Fibroblast of the aortic adventitia (primary cell): ENCODE measurements around the gene F2RL1. TPM values are rescaled to one million over a fixed set of nuclear protein-coding genes. Genes with fewer than 3 reads are reported as not detected.

ENCODE experiments used
- DNase-seq: peaks from one replicate; pipeline ENCODE4 v3.0.0-alpha.2; 2010; ENCODE audit warnings: low read depth
- H3K4me3 ChIP-seq: 2 replicates; pipeline ENCODE4 v1.5.1; 2011; ENCODE audit warnings: low read depth, mild to moderate bottlenecking, control low read depth, low read length, moderate library complexity
- total RNA-seq: library from RNA; depleted of rRNA; stranded (reverse); fragments of >200 nt; gene quantifications from 2 replicates; pipeline ENCODE4 v1.2.3, GENCODE V29; 2012; ENCODE audit warnings: low replicate concordance
- TF ChIP-seq, protein P1 (sequence below): IDR thresholded peaks from 2 replicates; pipeline ENCODE4 v1.5.1; 2011; ENCODE audit warnings: mild to moderate bottlenecking, low read length, control low read depth, inconsistent platforms; ENCODE audit not compliant: insufficient read depth

Gene F2RL1
- total RNA-seq, 1 donor, result 35.1 TPM

DNA sequence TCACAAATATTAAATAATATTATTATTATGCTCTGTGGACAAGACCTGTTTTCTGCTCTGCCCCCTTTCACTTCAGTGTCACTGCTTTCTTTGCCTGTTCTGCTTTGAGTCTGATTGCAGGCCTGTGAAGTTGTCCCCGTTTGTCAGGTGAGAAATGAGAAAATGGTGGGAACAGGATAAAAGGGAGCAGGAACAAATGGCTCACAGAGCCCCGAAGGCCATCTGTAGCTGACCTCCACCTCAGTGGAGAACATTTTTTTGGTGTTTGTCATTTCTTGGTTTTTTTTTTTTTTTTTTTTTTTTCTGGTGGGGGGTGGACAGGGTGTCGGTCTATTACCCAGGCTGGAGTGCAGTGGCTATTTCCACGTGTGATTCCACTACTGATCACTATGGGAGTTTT, 17.8 kb downstream of the F2RL1 start:
- TF ChIP-seq, protein P1, sequence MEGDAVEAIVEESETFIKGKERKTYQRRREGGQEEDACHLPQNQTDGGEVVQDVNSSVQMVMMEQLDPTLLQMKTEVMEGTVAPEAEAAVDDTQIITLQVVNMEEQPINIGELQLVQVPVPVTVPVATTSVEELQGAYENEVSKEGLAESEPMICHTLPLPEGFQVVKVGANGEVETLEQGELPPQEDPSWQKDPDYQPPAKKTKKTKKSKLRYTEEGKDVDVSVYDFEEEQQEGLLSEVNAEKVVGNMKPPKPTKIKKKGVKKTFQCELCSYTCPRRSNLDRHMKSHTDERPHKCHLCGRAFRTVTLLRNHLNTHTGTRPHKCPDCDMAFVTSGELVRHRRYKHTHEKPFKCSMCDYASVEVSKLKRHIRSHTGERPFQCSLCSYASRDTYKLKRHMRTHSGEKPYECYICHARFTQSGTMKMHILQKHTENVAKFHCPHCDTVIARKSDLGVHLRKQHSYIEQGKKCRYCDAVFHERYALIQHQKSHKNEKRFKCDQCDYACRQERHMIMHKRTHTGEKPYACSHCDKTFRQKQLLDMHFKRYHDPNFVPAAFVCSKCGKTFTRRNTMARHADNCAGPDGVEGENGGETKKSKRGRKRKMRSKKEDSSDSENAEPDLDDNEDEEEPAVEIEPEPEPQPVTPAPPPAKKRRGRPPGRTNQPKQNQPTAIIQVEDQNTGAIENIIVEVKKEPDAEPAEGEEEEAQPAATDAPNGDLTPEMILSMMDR, result no peak
- DNase-seq, result no peak
- H3K4me3 ChIP-seq, result no peak overlapping the region

DNA sequence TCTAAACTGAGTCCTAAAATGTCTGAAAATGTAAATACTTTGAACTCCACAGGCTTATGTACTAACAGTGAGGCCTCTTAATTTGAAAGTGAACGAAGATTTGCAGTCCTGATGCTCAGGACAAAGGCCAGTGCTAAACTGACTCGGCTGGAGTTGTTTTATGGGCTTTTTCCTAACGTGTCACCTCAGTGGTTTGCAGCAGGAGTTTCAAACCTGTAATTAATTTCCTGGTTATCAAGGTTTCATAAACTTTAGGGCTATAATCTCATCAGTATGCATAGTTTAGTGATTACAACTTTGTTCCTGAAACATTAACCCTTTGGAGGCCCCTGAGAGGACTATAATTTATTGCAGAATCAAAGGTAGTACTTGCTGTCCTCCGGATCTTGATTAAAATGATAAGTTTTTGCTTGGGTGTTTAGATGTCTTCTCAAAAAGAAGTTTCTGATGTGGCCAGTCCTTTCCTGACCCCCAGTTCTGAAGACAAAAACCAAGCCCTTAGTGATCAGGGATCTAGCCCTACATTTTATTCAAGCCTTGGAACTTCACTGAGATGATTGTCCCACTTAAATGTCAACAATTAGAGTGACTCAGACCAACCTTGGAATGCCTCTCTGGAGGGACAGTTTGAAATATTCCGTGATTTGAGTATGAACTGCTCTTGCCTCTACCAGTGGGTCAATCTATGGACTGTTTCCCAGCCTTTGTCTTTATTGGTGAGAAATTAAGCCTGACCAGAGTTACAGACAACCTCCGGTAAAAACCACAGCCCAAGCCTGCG, 19.8 kb downstream of the F2RL1 start:
- TF ChIP-seq, protein P1, result no peak
- no peak overlapping the region for H3K4me3 ChIP-seq
- peak; percentile 20 for DNase-seq

DNA sequence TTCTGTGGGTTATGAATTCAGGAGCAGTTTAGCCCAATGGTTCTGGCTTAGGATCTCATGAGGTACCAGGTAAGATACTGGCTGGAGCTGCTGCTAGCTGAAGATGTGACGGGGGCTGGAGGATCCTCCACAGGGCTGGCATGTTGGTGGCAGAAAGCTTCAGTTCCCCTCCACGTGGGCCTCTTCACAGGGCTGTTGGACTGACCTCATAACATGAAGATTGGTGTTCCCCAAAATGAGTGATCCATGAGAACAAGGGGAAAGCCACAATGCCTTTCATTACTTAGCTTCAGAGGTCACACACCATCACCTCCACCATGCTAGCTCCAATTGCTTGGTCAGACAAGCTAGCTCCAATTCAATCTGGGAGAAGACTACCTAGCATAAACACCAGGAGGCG, 22.5 kb downstream of the F2RL1 start:
- H3K4me3 ChIP-seq, result no peak overlapping the region
- DNase-seq, result no peak
- TF ChIP-seq, protein P1, result no peak

DNA sequence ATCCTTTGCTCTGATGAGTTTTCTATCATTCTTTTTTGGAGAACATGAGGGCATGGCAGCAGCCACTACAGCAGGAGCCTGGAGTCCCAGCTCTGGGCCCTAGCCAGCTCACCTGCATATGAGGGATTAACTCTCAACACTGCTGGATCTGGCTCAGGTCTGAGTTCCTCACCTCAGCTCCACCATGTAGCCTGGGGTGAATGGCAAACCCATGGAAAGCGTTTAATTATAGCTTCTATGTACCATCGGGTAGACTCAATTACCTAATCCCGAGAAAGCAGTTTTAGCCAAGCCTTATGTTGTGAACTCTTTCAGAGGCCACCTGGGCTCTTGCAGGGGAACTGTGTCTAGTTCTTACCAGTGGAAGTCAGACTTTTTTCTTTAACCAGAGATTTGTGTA, 27.1 kb downstream of the F2RL1 start:
- no peak for DNase-seq
- TF ChIP-seq, protein P1, result no peak
- H3K4me3 ChIP-seq, result no peak overlapping the region

DNA sequence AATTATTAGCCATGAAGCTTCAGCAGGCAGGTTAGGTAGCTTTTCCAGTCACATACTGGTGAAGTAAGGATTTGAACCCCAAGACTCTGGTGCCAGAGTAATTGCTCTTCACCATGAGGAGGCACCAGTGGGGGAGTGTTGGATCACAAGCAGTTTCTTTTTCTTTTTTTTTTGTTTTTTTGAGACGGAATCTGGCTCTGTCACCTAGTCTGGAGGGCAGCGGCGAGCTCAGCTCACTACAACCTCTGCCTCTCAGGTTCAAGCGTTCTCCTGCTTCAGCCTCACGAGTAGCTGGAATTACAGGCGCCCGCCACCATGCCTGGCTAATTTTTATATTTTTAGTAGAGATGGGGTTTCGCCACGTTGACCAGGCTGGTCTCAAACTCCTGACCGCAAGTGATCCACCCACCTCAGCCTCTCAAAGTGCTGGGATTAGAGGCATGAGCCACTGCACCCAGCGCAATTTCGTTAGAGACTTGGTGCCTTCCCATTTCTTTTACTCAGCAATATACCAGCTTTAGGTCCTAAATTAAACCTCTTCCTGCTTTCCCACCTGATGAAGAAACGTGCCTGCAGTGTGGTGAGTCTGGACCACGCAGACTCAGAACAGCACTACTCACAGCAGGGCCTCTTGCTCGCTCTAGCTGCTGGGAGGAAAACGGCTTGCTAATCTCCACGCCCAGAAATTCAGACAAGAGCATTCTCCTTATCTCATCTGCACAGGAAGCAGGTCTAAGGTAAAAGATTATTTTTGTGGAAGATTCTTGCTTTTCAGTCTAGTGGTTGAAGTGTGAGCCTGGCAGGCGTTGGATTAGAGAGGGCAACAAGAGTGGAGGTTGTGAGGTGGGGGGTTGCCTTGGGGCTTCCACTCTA, 30.8 kb downstream of the F2RL1 start, which contains the start of gene S100Z:
Gene S100Z, plus strand, starts transcription at position 596 of the 873 bp plus-strand sequence. CDS start 25,346 bp downstream, outside the sequence.
- H3K4me3 ChIP-seq, result no peak within 1 kb of the TSS
- DNase-seq, result no peak
- TF ChIP-seq, protein P1, result no peak

DNA sequence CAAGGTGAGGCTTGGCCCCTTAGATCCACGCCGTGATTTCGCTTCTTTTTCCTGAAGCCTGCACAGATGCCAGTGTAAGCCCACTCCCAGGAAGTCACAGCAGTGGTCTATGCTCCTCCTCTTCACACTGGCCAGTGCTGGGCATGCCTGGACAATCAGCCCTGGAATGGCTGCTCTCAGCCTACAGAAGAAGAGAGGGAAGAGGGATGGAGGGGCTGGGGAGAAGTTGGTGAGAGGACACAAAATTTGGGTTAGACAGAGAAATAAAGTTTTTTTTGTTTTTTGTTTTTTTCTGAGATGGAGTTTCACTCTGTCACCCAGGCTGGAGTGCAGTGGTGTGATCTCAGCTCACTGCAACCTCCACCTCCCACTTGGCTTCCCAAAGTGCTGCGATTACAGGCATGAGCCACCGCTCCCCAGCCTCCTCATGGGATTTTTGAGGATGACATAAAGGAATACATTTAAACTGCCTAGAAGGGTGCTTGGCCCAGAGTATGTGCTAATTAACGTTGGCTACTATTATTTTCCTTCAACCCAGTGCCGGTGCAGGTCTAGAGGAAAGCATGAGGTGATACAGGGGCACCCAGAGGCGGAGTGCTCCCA, 31.8 kb downstream of the F2RL1 start:
- DNase-seq, result no peak
- TF ChIP-seq, protein P1, result no peak

More for the DNA sequence above, 31.8 kb downstream of the F2RL1 start:
- no peak overlapping the region for H3K4me3 ChIP-seq
